NCI-H510A treated with DMSO at 0.1 percent for 48 hours (cell line): ENCODE data around the gene ST7.
"Not testable (repeated sequence)": the region's sequence is repeated elsewhere in the genome, so short reads cannot be mapped to it uniquely, and the experiment has no call there.

ENCODE experiments used
- DNase-seq: peaks from one replicate; lab custom pipeline; 2025; lab: John Stamatoyannopoulos, UW

The ST7 gene, protein sequence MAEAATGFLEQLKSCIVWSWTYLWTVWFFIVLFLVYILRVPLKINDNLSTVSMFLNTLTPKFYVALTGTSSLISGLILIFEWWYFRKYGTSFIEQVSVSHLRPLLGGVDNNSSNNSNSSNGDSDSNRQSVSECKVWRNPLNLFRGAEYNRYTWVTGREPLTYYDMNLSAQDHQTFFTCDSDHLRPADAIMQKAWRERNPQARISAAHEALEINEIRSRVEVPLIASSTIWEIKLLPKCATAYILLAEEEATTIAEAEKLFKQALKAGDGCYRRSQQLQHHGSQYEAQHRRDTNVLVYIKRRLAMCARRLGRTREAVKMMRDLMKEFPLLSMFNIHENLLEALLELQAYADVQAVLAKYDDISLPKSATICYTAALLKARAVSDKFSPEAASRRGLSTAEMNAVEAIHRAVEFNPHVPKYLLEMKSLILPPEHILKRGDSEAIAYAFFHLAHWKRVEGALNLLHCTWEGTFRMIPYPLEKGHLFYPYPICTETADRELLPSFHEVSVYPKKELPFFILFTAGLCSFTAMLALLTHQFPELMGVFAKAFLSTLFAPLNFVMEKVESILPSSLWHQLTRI

DNA sequence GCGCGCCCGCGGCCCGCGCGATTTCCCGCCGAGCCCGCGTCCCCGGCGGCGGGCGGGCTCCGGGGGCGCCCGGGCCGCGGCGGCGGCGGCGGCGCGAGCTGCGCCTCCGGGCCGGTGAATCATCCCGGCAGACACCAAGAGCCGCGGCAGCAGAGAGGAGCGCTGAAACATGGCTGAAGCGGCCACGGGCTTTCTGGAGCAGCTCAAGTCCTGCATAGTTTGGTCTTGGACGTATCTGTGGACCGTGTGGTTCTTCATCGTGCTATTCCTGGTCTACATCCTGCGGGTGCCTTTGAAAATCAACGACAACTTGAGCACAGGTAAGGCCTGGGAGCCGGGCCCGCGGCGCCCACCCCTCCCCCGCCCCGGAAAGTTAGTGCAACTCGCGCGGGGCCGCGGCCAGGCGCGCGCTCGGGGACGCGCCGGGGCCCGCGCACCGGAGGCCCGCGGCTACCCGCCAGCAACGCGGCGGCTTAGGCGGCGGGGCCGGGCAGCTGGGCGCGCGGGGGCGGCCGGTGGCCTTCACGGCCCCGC lies at the start of gene ST7:
TSS of gene ST7 (plus strand) at position 130 of the 534 bp plus-strand sequence. CDS start at position 170, 40 bp downstream.
- DNase-seq = peak; percentile 63

DNA sequence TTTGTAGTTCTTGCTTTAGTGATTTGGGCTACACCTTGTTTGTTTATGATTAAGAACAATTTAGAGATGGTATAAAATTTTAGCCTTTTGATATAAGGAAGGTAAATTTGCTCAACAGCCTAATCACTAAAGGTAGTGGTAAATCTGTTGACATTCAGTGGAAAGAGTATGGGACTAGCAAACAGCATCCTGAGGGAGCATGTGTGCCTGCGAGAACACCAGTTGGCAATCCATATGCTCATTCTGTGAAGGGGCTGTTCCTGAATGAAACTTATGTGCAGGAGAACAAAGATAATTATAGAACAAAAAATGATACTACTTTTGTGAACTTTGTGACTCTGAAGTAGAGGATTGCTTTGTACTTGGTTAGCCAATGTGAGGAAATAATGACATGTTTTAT lies 46.9 kb upstream of the ST7 start:
- no peak for DNase-seq

DNA sequence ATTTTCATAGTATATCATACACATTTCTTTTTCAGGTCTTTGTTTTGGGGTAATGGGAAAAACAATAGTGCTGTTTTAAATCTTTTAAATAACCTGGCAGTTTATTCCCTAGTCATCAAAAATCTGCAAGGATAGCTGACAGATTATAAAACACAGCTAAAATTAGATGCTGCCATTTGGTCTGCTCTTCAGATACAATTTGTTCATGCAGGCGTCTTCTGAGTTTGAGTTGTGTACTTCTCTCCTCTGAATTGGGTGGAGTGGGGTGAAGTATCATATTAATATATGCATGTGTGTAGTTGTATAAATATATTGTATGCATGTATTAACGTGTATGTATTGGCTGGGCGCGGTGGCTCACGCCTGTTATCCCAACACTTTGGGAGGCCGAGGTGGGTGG lies 42.9 kb upstream of the ST7 start:
- DNase-seq = no peak

DNA sequence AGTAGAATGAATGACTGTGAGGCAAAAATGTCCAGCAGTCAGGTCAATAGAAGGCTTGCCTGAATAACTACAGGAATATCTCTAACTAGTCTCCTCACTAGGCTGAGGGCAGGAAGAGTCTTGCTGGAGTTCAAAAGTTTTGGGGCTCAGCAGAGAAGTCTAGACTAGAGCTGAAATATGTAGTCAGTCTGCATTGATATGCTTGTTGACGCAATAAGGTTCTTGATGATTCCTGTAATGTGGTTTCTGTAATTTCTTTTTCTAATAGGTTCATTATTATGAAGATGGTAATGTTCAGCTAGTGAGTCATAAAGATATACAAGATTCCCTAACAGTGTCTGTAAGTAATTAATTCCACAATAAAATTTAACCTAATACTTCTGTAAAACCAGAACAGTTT lies 41.5 kb upstream of the ST7 start:
- DNase-seq = no peak

DNA sequence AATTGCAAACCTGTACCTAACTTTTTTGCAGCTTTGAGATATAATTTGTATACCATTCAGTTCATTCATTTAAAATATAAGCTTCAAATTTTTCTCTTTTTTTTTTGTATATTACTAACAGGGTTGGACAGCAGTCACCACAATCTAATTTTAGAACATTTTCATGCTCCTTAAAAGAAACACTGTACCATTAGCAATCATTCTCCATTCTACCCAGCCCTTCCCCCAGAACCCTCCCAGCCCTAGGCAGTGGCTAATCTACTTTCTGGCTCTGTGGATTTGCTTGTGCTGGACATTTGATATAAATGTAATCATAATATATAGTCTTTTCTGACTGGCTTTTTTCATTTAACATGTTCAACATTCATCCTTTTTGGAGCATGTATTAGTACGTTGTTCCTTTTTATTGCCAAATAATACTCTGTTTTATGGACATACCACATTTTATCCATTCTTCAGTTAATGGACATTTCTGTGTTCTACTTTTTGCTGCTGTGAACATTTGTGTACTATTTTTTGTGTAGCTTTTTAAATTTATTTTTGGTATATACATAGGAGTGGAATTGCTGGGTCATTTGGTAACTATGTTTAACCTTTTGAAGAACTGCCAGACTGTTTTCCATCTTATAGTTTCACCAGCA lies 40.9 kb upstream of the ST7 start:
- no peak for DNase-seq

DNA sequence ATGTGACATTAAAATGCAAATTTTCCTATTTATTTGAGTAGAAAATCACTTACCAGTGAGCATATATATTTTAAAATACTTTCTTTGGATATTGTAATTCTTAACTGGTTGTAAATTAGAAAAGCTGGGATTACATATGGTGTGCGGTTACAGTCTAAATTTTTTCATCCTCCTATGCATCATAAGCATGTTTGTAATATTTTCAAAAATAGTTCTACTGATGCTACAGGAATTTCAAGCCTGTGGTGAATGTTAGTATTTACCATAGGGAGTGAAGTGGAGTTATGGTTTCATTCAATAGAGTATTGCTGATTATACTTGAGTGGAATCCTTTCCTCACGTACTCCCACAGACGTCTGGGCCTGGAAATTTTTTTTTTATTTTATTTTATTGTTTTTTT lies 34.6 kb upstream of the ST7 start:
- DNase-seq = no peak

DNA sequence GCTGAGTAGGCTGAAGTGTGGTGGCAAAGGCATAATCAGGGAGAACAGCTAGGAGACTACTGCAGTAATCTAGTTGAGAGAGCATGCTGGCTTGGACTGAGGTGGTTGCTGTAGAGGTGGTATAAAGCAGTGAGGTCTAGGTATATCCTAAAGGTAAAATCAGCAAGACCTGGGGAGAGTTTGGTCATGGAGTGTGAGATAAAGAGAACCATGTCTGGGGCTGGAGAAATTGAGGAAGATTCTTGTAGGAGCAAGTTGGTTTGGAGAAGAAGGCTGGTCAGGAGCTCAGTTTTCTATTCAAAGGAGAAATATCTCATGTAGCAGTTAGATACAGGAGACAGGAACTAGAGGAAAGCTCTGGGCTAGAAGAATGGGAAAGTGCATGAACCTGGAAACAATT lies 32.9 kb upstream of the ST7 start:
- no peak for DNase-seq

DNA sequence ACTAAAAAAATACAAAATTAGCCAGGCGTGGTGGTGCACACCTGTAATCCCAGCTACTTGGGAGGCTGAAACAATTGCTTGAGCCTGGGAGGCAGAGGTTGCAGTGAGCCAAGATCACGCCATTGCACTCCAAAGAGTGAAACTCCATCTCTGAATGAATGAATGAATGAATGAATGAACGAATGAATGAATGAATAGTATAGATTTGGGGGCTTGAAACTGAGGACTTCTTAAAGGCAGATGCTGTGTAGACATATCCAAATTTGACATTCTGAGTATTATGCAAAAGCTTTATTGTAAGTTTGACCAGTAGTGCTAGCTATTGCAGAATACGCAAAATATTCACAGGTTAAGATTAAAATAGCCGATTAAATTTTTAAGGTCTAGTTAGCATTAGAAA lies 30.8 kb upstream of the ST7 start:
- no peak for DNase-seq

DNA sequence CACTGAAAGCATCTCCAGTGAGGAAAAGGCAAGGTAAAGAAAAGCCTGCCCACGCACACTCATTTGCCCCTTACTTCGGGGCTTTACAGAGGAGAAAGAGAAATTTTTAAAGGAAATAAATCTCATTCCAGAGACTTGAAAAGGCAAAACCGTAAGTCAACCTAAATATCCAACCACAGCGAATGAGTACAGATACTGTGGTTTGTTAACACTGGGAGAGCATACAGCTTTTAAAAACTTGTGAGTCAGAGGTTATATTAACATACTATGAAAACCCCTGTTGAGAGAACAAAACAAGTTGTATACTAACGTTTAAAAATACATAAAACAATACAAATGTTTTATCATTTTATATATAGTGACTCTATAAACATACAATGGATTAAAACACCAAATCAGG lies 28.6 kb upstream of the ST7 start:
- DNase-seq = no peak

DNA sequence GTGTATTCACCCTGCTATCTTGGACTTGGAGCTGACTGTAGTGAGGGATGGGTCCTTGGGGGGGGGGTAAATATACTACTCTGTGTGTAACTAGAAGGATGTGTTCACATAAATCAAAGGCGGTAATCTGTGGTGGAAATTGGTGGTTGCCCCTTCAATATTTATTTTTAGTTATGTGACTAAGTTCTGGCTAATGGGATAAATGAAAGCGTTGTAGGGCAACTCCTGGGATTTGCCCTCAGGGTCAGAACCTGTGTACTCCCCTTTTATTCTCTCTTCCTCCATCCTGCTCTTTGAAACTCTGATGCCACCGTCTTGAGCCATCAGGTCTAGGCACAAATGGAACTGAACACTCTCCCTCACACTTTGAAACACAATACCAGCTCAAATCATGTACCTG lies 24.3 kb upstream of the ST7 start:
- no peak for DNase-seq

DNA sequence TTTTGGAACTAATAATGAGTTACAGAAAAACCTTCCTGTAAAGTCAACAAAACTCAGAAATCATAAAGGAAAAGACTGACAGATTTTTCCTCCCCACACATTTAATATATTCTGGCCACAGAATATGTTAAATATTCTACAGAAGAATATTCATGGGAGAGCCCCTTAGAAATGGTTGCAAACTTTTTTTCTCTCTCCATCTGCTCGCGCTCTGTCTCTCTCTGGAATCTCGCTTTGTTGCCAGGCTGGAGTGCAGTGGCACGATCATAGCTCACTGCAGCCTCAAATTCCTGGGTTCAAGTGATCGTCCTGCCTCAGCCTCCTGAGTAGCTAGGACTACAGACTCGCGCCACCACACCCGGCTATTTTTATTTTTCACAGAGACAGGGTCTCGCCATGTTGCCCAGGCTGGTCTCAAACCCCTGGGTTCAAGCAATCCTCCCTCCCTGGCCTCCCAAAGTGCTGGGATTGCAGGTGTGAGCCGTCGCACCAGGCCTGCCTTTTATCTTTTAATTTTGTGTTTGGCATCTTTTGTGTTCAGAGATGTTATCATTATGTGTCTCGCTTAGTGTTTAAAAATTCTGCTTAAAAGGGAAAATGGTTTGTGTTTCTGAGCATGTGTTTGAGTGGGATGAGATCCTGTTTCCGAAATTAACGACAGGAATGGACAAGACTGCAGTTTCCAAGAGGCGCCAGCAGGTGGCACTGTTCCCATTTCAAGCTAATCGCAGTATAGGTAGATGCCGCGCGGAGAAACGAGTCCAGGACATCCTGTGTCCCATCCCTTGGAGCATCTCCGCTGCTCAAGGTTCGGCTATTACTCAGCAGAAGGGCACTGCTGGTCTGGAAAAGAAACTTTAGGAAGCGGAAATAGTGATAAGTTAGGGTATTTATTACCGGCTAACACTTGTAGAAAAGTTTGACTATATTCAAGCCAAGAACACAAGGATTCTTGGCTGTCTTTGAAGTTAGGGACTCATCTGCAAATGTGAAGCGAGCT lies 23.1 kb upstream of the ST7 start:
- DNase-seq = peak; percentile 61

DNA sequence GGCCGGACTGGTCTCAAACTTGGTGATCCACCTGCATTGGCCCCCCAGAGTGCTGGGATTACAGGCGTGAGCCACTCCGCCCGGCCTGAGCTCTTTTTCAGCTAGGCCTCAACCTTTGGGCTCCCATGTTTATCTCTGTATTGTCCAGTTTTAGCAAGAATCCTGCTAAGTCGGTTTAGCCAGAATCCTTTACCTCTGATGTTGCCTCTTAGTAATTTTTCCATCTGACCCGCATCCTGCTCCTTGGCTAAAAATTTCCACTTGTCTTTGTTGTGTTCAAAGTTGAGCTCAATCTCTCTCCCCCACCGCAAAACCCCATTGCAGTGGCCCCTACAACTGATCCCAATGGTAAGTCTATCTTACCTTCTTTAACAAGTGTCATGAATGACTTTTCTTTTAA lies 20.7 kb upstream of the ST7 start:
- no peak for DNase-seq

DNA sequence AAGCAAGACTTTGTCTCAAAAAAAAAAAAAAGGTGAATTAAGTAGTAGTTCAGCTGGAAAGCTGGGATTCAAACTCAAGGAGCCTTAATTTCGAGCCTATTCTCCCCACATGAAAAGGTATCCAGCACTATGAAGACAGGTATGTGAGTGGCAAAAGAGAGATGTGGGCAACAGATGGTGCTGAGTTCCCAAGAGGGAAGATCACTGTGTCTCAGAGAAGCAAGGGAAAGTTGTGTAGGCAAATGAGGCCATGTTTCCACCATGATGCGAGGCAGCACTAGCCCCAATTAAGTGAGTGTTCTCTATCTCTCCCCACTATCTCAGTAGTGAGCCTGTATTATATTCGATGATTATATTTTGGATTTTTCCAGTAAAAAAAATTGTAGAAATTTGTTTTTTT lies 19.8 kb upstream of the ST7 start:
- no peak for DNase-seq

DNA sequence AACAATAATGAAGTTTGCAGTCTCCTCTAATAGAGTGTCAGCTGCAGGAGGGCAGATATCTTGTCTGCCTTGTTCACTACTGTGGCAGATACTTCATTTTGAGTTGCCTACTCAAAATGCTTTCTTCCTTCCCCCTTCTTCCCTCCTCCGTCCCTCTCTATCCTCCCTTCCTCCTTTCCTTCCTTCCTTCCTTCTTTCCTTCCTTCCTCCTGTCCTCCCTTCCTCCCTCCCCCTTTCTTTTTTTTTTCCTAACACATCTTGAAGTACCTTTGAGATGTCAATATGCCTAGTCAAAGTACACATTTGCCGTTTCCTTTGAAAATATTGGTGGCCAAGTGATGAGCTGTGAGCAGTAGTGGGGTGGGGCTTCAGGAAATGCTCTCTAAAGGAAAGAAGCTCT lies 18.7 kb upstream of the ST7 start:
- no peak for DNase-seq

DNA sequence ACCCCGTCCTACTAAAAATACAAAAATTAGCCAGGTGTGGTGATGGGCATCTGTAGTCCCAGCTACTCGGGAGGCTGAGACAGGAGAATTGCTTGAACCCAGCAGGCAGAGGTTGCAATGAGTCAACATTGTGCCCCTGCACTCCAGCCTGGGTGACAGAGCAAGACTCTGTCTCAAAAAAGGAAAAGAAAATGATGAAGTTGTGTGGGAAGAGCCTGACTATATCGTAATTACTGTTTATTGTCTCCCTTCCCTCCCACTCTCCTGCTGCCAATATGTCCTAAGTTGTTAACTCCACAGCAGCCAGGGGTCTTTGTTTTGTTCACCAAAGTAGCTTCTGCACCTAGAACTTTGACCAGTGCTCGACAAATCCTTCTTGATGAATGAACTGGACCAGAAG lies 16.5 kb upstream of the ST7 start:
- DNase-seq = not testable (repeated sequence)

DNA sequence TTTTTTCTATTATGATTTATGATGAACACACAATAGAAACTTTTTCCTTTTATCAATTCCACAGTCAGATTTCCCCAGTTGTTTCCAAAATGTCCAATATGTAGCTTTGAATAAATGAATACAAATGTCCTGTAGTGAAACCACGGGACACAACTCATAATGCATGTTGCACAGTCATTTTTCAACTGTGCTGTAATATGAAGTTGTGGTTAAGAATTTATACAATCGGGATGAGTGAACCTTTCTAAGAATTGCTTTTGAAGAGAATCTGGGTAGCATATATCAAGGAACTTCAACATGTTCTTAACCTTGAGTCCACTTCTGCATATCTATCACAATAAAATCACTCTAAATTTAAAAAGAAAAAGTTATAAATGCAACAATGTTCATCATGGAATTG lies 14.6 kb upstream of the ST7 start:
- DNase-seq = no peak

DNA sequence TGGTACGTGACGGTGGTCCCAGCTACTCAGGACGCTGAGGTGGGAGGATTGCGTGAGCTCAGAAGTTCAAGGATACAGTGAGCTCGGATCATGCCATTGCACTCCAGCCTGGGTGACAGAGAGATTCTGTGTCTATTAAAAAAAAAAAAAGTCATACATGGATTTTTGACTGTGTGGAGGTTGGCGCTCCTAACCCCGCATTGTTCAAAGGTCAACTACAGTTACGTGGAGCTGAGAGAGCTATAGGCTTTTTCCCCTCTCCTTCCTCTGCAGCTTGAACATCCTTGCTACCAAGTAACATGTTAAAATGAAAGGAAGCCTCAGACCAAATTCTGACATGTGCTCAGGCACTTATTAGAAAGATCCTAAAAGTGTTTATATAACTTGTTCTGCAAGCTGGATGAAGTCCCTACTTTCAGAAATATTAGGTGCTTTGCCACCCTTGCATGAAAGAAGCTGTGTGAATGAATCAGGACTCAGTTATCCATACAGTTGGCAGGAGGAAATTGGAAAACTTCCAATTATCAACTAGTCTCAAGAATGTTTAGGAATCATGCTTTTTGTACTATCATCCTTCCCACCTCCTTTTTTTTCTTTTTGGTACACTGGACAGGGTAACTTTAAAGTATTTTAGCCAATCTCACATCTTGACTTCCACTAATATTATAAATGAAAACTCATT lies 12.5 kb upstream of the ST7 start:
- no peak for DNase-seq

DNA sequence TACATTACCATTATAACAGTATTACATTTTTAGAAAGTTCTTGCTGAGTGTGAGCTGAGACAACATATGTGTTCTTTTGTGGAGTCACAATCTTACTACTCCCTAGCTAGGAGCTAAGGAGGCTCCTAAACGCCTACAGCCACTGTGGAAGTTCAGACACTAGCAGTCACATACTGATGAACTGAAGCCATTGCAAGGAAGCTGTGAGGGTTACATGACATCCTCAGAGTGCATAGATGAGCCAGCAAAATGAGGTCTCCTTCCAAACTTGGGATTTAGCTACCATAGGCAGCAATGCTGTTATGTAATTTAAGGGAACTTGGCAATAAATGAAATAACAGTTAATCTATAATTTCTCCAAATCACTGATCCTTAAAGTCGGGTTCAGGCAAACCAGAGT lies 10.8 kb upstream of the ST7 start:
- DNase-seq = no peak

DNA sequence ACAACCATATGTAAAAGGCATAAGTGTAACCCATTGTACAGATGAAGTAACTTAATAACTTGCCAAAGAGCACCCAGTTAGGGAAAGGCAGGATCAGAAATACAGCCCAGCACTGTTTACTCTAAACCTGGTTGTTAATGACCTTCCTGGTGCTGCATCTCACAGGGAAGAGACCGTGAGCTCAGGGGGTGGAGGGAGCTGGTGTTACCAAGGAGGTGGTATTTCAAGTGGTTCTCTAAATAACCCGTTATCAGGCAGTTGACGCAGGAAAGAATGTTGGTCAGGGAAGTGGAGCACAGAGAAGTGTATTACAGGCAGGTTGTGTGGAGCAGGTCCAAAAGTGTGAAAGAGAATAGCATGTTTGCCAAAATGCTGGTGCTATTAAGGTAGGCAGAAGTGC lies 4.4 kb upstream of the ST7 start:
- peak; percentile 12 for DNase-seq

DNA sequence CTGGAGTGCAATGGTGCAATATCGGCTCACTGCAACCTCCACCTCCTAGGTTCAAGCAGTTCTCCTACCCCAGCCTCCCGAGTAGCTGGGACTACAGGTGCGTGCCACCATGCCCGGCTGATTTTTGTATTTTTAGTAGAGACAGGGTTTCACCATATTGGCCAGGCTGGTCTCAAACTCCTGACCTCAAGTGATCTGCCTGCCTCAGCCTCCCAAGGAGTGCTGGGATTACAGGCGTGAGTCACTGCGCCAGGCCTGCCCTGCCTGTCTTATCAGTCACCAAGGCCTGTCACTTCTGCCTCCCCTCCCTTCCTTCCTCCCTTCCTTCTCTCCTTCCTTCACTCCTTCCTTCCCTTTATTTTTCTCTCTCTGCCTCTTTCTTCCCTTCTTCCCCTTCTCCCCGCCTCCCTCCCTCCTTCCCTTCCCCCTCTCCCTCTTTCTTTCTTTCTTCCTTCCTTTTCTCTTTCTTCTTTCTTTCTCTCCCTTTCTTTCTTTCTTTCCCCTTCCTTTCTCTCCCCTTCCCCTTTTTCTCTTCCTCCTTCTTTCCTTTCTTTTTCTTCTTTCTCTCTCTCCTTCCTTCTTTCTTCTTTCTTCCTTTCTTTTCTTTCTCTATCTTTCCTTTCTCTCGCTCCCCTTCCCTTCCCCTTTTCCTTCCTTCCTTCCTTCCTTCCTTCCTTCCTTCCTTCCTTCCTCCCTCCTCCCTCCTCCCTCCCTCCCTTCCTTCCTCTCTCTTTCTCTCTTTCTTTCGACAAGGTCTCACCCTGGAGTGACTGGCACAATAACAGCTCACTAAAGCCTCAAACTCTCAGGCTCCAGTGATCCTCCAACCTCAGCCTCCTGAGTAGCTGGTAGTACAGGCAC lies 3.1 kb upstream of the ST7 start:
- DNase-seq = no peak
